ENCODE data around the gene RNF166. TPM values are rescaled to one million over a fixed set of nuclear protein-coding genes. Genes with fewer than 3 reads are reported as not detected.
A peak's percentile ranks its signal among the peaks of the same experiment; 100 is the strongest.

The RNF166 gene
- total and polyA plus RNA-seq, 4 donors: 7.8 to 27.2 (median 23.5) TPM

DNA sequence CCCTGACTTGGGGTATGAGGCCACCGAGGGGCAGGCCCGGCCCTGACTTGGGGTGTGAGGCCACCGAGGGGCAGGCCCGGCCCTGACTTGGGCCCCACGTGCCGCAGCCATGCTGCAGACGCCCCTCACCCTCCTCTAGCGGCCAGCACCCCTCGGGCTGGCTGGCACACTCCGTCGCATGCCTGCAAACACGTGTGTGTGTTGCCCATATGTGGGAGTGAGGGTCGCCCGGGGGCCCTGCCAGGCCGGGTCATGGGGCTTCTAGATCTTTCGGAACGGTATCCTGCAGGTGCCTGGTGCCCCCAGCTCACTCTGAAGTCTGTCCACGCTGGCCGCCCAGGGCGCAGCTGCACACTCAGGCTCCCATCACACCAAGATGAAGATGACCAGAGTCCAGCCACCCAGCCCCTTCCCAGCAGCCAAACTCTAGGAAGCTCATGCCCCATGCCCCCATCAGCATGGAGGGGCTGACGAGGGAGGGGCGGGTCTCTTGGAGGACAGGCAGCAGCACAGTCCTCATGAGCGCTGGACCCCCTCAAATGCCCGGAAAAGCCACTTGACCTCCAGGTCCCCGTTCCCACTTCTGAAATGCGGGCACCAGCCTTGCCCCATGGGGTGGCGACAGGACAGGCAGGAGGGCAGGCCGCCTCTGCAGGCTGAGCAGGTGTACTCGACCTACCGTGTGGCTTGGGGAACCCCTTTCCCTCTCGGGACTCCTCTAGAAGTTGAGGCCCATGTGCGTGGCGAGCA is 33.9 kb upstream of the RNF166 start:
- no peak overlapping the region for H3K4me3 ChIP-seq (ENCODE audit: low read depth, low read length)
- WGBS (ENCODE audit: insufficient coverage): 87% methylated on average over 33 of the region's 33 CpGs
- H3K9me3 ChIP-seq (ENCODE audit: control insufficient read depth, insufficient read depth, low read length): no peaks in the 10 kb centered on the region
- DNase-seq (ENCODE audit: low read depth in 4 of 6, low spot score in 6 of 6): no peak
- H3K27ac ChIP-seq (ENCODE audit: low read depth, low read length): no peak overlapping the region
- peaks cover 26% of the 10 kb centered on the region for H3K4me1 ChIP-seq (ENCODE audit: control insufficient read depth, insufficient read depth, low read length)
- peaks cover 39% of the 10 kb centered on the region for H3K36me3 ChIP-seq (ENCODE audit: control insufficient read depth, insufficient read depth, low read length)
- H3K27me3 ChIP-seq (ENCODE audit: control insufficient read depth, insufficient read depth, low read length): peaks cover 6% of the 10 kb centered on the region

DNA sequence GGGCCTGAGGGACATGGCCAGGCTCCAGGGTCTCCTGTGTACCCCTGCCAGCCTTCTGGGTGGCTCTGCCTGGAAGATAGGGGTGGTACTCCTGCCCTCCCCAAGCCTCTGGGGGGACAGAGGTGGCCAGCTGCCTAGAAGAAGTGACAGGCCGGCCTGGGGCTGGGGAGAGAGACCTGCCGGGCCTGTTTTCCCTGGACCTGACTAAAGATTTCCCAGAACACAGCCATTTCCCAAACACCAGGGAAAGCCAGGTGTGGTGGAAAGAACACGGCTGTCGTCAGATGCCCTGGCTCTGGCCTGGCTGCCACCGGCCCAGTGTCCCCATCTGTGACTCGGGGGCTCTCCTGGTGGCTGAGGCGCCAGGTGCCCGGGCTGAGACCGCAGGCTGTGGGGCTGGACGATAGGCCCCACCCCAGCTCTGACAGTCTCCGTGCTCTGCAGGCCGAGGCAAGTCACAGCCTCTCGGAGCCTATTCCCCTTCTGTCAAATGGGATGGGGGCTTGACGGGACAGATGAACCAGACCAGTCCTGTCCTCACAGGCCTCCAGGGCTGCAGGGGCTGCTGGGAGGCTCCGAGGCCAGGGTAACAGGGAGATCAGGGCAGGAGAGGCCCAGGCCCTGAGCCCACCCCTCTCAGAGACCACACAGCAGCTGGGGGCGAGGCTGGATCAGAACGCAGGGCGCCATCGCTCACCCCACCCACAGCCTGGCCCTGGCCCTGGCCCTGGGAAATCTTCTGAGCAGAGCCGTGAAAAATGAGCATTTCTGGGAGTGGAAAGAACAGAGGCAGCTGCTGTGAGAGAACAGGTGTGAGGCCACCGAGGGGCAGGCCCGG is 33.1 kb upstream of the RNF166 start:
- DNase-seq (ENCODE audit: low read depth in 4 of 6, low spot score in 6 of 6): no peak
- Histone ChIP-seq H3K27ac (ENCODE audit: low read depth, low read length) (no peak overlapping the region), H3K4me3 (ENCODE audit: low read depth, low read length) (no peak overlapping the region), H3K4me1 (ENCODE audit: control insufficient read depth, insufficient read depth, low read length) (peaks cover 18% of the 10 kb centered on the region), H3K27me3 (ENCODE audit: control insufficient read depth, insufficient read depth, low read length) (peaks cover 4% of the 10 kb centered on the region), H3K36me3 (ENCODE audit: control insufficient read depth, insufficient read depth, low read length) (peaks cover 47% of the 10 kb centered on the region), H3K9me3 (ENCODE audit: control insufficient read depth, insufficient read depth, low read length) (no peaks in the 10 kb centered on the region)
- 82% methylated on average over 21 of the region's 22 CpGs for WGBS (ENCODE audit: insufficient coverage)

DNA sequence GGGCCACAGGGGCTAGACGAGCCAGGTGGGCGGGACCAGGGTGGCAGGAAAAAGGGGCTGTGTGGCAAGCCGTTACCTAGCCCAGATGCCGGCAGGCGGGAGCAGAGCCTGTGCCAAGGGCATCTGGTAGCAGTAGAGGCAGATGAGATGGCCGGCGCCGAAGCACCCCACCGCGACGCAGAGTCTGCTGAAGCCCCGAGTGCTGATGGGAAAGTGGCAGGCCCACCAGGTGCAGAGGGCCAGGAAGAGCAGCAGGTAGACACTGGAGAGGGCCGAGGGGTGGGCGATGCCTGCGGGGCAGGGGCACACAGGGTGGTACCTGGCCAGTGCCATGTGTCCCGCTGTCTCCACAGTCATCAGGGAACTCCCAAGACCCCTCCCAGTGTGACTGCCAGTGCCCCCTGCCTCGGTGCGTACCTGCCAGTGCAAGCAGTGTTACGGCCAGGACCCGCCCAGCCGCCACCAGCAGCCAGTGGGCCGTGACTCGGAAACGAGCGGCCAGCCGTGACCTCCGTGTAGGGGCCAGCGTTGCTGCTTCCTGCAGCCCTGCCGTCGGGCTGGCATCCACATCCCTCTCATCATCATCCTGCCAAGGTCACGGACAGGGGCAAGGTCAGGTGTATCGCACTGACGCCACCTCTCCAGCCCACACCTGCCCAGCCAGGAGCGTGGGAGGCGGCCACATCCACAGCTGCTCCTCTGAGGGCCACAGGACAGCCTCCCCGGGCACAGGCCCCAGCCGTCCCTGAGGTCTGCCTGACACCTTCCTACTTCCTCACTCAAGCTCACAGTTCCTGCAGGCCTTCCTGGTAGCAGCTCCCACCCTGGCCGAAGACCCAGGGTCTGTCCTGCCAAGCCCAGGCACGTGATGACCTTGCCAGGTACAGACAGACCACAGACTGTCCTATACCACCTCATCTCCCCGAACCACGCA is 32.2 kb upstream of the RNF166 start:
- no peaks in the 10 kb centered on the region for H3K27me3 ChIP-seq (ENCODE audit: control insufficient read depth, insufficient read depth, low read length)
- peaks cover 11% of the 10 kb centered on the region for H3K4me1 ChIP-seq (ENCODE audit: control insufficient read depth, insufficient read depth, low read length)
- WGBS (ENCODE audit: insufficient coverage): 85% methylated on average over 41 of the region's 41 CpGs
- H3K9me3 ChIP-seq (ENCODE audit: control insufficient read depth, insufficient read depth, low read length): no peaks in the 10 kb centered on the region
- H3K27ac ChIP-seq (ENCODE audit: low read depth, low read length): no peak overlapping the region
- no peak overlapping the region for H3K4me3 ChIP-seq (ENCODE audit: low read depth, low read length)
- no peak for DNase-seq (ENCODE audit: low read depth in 4 of 6, low spot score in 6 of 6)
- H3K36me3 ChIP-seq (ENCODE audit: control insufficient read depth, insufficient read depth, low read length): peaks cover 56% of the 10 kb centered on the region

DNA sequence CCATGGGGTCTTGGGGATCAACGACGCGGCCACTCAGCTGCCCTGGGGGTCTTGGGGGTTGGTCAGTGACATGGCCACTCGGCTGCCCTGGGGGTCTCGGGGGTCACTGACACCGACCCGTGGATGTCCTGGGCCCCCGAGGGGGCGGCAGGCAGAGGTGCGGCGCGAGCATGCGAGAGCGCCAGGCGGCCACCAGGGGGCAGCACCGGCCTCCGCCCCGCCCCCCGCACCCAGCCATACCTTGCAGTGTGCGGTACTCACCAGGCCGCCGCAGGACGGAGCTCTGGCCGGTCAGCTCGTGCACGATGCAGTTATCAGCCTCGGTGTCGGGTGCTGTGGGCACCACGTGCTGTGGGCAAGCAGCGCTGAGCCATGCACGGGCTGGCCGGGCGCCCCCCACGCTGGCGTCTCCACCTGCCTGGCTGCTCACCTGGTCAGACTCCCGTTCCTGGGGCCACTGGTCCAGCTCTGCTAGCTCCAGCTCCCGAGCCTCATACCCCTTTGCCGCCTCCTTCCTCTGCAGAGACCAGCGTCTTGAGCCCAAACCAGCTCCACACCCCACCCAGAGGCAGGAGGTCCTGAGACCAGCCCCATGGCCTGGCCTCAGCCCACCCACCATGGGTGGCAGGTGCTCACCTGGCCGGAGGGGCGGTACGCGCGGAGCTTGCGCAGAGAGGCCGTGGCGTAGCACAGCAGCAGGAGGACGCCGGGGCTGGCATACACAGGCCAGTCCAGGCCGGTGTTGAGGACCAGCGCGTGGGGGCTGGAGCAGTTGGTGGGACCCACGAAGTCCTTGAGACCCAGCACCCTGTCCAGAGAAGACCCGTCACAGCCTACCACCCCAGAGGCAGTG is 31.3 kb upstream of the RNF166 start:
- H3K9me3 ChIP-seq (ENCODE audit: control insufficient read depth, insufficient read depth, low read length): no peaks in the 10 kb centered on the region
- no peaks in the 10 kb centered on the region for H3K27me3 ChIP-seq (ENCODE audit: control insufficient read depth, insufficient read depth, low read length)
- H3K4me3 ChIP-seq (ENCODE audit: low read depth, low read length): no peak overlapping the region
- no peak overlapping the region for H3K27ac ChIP-seq (ENCODE audit: low read depth, low read length)
- peak in 4 of 6 donors; percentile 22 to 88 (median 52) for DNase-seq (ENCODE audit: low read depth in 4 of 6, low spot score in 6 of 6)
- 33% methylated on average over 54 of the region's 54 CpGs for WGBS (ENCODE audit: insufficient coverage)
- H3K4me1 ChIP-seq (ENCODE audit: control insufficient read depth, insufficient read depth, low read length): peaks cover 11% of the 10 kb centered on the region
- peaks cover 65% of the 10 kb centered on the region for H3K36me3 ChIP-seq (ENCODE audit: control insufficient read depth, insufficient read depth, low read length)

DNA sequence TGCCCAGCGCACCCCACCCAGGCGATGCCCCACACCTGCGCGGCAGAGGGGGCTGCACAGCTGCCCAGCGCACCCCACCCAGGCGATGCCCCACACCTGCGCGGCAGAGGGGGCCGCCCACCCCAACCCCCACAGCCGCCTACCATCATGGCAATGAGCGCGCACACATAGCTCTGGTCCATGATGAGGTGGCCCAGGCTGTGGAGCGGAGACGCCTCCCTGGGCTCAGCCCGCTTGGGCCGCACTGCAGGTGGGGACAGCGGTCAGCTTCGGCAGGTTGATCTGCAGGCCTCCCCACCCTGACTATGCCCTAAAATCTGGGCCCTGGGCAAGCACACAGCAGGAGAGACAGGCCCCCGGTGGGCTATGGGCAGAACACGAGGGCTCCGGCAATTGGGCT is 30.3 kb upstream of the RNF166 start:
- no peaks in the 10 kb centered on the region for H3K27me3 ChIP-seq (ENCODE audit: control insufficient read depth, insufficient read depth, low read length)
- H3K36me3 ChIP-seq (ENCODE audit: control insufficient read depth, insufficient read depth, low read length): peaks cover 69% of the 10 kb centered on the region
- H3K4me1 ChIP-seq (ENCODE audit: control insufficient read depth, insufficient read depth, low read length): peaks cover 13% of the 10 kb centered on the region
- no peak for DNase-seq (ENCODE audit: low read depth in 4 of 6, low spot score in 6 of 6)
- H3K9me3 ChIP-seq (ENCODE audit: control insufficient read depth, insufficient read depth, low read length): no peaks in the 10 kb centered on the region
- H3K27ac ChIP-seq (ENCODE audit: low read depth, low read length): no peak overlapping the region
- WGBS (ENCODE audit: insufficient coverage): 90% methylated on average over 17 of the region's 21 CpGs
- H3K4me3 ChIP-seq (ENCODE audit: low read depth, low read length): no peak overlapping the region

DNA sequence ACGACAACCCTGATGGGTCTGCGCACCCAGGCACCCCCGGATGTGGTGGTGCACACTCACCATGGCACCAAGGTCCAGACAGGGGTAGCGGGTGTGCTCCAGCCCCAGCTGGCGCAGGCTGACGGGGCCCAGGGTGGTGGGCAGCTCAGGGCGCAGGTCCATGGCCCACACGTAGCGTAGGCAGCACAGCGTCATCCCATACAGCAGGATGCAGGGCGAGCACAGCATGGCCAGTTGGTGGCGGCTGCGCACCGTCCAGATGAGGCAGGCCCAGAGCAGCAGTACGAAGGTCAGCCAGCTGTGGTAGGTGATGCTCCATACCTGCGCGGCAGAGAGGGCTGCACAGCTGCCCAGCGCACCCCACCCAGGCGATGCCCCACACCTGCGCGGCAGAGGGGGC is 29.9 kb upstream of the RNF166 start:
- 89% methylated on average over 18 of the region's 21 CpGs for WGBS (ENCODE audit: insufficient coverage)
- H3K9me3 ChIP-seq (ENCODE audit: control insufficient read depth, insufficient read depth, low read length): no peaks in the 10 kb centered on the region
- H3K36me3 ChIP-seq (ENCODE audit: control insufficient read depth, insufficient read depth, low read length): peaks cover 70% of the 10 kb centered on the region
- H3K4me3 ChIP-seq (ENCODE audit: low read depth, low read length): no peak overlapping the region
- peaks cover 14% of the 10 kb centered on the region for H3K4me1 ChIP-seq (ENCODE audit: control insufficient read depth, insufficient read depth, low read length)
- no peak overlapping the region for H3K27ac ChIP-seq (ENCODE audit: low read depth, low read length)
- peak in 1 of 6 donors; percentile 29 for DNase-seq (ENCODE audit: low read depth in 4 of 6, low spot score in 6 of 6)
- H3K27me3 ChIP-seq (ENCODE audit: control insufficient read depth, insufficient read depth, low read length): no peaks in the 10 kb centered on the region

DNA sequence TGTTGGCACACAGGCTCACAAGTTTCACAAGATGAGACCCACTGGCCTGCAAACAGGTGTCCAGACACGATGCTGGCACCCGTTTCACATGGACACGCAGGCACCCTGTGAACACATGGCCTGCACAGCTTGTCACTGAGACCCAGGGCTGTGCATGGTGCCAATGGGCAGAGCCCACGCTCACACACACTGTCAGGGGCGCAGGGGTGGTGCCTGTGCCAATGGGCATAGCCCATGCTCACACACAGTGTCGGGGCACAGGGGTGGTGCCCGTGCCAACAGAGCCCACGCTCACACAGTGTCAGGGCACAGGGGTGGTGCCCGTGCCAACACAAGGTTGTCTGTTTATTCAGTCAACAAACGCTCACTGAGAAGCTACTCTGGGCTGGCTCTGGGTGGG is 29.4 kb upstream of the RNF166 start:
- no peak overlapping the region for H3K27ac ChIP-seq (ENCODE audit: low read depth, low read length)
- H3K4me3 ChIP-seq (ENCODE audit: low read depth, low read length): no peak overlapping the region
- H3K36me3 ChIP-seq (ENCODE audit: control insufficient read depth, insufficient read depth, low read length): peaks cover 66% of the 10 kb centered on the region
- WGBS (ENCODE audit: insufficient coverage): 82% methylated on average over 10 of the region's 10 CpGs
- H3K4me1 ChIP-seq (ENCODE audit: control insufficient read depth, insufficient read depth, low read length): peaks cover 14% of the 10 kb centered on the region
- DNase-seq (ENCODE audit: low read depth in 4 of 6, low spot score in 6 of 6): no peak
- no peaks in the 10 kb centered on the region for H3K9me3 ChIP-seq (ENCODE audit: control insufficient read depth, insufficient read depth, low read length)
- no peaks in the 10 kb centered on the region for H3K27me3 ChIP-seq (ENCODE audit: control insufficient read depth, insufficient read depth, low read length)

DNA sequence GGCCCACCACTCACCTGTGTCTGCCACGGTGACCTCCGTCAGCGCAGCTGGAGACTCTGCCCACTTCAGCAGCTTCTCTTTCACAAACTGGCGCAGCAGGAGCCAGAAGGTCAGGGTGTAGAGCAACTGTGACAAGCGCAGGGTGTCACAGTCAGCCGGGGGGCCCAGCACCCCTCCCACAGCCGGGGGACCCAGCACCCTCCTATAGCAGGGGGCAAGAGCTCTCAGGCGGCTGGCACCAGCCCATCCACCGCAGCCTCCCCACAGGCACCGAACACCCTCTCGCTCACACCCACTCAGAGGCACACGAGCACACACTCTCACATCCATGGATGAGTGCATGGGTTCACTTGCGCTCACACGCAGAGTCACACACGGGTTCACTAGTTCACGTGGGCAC is 28.9 kb upstream of the RNF166 start:
- Histone ChIP-seq H3K9me3 (ENCODE audit: control insufficient read depth, insufficient read depth, low read length) (no peaks in the 10 kb centered on the region), H3K4me3 (ENCODE audit: low read depth, low read length) (no peak overlapping the region), H3K27ac (ENCODE audit: low read depth, low read length) (no peak overlapping the region), H3K36me3 (ENCODE audit: control insufficient read depth, insufficient read depth, low read length) (peaks cover 63% of the 10 kb centered on the region), H3K4me1 (ENCODE audit: control insufficient read depth, insufficient read depth, low read length) (peaks cover 14% of the 10 kb centered on the region), H3K27me3 (ENCODE audit: control insufficient read depth, insufficient read depth, low read length) (no peaks in the 10 kb centered on the region)
- no peak for DNase-seq (ENCODE audit: low read depth in 4 of 6, low spot score in 6 of 6)
- WGBS (ENCODE audit: insufficient coverage): 92% methylated on average over 16 of the region's 16 CpGs

DNA sequence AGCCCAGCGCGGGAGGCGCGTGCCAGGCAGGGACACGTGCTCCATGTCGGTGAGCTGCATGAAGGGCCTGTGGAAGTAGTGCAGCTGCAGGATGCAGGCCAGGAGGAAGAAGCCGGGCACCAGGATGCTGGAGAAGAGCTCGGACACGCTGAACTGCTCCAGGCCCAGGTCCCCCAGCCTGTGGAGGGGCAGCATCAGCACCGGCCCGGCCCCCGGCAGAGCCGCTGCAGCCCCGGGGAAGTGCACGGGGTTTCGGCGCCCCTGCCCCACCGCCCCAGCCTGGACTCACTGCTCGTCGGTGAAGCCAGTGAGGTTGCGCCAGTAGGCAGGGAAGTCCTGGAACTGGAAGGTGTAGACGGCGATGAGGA is 28.1 kb upstream of the RNF166 start:
- Histone ChIP-seq H3K4me1 (ENCODE audit: control insufficient read depth, insufficient read depth, low read length) (peaks cover 14% of the 10 kb centered on the region), H3K36me3 (ENCODE audit: control insufficient read depth, insufficient read depth, low read length) (peaks cover 57% of the 10 kb centered on the region), H3K27me3 (ENCODE audit: control insufficient read depth, insufficient read depth, low read length) (no peaks in the 10 kb centered on the region), H3K9me3 (ENCODE audit: control insufficient read depth, insufficient read depth, low read length) (no peaks in the 10 kb centered on the region), H3K4me3 (ENCODE audit: low read depth, low read length) (no peak overlapping the region), H3K27ac (ENCODE audit: low read depth, low read length) (no peak overlapping the region)
- no peak for DNase-seq (ENCODE audit: low read depth in 4 of 6, low spot score in 6 of 6)
- WGBS (ENCODE audit: insufficient coverage): 87% methylated on average over 23 of the region's 23 CpGs

Measured in spinal cord (tissue), 10 donors.